ENCODE data around the gene LYPD1. TPM values are rescaled to one million over a fixed set of nuclear protein-coding genes. Genes with fewer than 3 reads are reported as not detected.

Gene LYPD1
- total and polyA plus RNA-seq, 2 experiments from 2014 or later = 1.5 to 4.2 TPM

- no peaks in the 10 kb centered on the region for H3K36me3 ChIP-seq (ENCODE audit: insufficient read depth)
- TF ChIP-seq JUNB (IDR thresholded peaks at IDR 0.05; ENCODE audit: unreplicated experiment) (no peak), EZH2phosphoT487 (IDR thresholded peaks at IDR 0.05; ENCODE audit: unreplicated experiment) (no peak), EZH2 (IDR thresholded peaks at IDR 0.05; ENCODE audit: low read depth, unreplicated experiment) (no peak), STAT1 (IDR thresholded peaks at IDR 0.05; ENCODE audit: unreplicated experiment) (no peak), POLR2AphosphoS5 (IDR thresholded peaks at IDR 0.05; ENCODE audit: low read depth) (no peak), ZNF331 (CRISPR knock-in tag; IDR thresholded peaks at IDR 0.05; ENCODE audit: low read depth) (no peak), ETS1 (IDR thresholded peaks at IDR 0.05) (no peak), REST (IDR thresholded peaks at IDR 0.05; ENCODE audit: unreplicated experiment) (no peak), CREB1 (CRISPR knock-in tag; IDR thresholded peaks at IDR 0.05; ENCODE audit: low read depth) (no peak), NANOG (IDR thresholded peaks at IDR 0.05; ENCODE audit: borderline replicate concordance) (no peak), ZNF114 (CRISPR knock-in tag; IDR thresholded peaks at IDR 0.05) (no peak)
- TF ChIP-seq, protein P1, sequence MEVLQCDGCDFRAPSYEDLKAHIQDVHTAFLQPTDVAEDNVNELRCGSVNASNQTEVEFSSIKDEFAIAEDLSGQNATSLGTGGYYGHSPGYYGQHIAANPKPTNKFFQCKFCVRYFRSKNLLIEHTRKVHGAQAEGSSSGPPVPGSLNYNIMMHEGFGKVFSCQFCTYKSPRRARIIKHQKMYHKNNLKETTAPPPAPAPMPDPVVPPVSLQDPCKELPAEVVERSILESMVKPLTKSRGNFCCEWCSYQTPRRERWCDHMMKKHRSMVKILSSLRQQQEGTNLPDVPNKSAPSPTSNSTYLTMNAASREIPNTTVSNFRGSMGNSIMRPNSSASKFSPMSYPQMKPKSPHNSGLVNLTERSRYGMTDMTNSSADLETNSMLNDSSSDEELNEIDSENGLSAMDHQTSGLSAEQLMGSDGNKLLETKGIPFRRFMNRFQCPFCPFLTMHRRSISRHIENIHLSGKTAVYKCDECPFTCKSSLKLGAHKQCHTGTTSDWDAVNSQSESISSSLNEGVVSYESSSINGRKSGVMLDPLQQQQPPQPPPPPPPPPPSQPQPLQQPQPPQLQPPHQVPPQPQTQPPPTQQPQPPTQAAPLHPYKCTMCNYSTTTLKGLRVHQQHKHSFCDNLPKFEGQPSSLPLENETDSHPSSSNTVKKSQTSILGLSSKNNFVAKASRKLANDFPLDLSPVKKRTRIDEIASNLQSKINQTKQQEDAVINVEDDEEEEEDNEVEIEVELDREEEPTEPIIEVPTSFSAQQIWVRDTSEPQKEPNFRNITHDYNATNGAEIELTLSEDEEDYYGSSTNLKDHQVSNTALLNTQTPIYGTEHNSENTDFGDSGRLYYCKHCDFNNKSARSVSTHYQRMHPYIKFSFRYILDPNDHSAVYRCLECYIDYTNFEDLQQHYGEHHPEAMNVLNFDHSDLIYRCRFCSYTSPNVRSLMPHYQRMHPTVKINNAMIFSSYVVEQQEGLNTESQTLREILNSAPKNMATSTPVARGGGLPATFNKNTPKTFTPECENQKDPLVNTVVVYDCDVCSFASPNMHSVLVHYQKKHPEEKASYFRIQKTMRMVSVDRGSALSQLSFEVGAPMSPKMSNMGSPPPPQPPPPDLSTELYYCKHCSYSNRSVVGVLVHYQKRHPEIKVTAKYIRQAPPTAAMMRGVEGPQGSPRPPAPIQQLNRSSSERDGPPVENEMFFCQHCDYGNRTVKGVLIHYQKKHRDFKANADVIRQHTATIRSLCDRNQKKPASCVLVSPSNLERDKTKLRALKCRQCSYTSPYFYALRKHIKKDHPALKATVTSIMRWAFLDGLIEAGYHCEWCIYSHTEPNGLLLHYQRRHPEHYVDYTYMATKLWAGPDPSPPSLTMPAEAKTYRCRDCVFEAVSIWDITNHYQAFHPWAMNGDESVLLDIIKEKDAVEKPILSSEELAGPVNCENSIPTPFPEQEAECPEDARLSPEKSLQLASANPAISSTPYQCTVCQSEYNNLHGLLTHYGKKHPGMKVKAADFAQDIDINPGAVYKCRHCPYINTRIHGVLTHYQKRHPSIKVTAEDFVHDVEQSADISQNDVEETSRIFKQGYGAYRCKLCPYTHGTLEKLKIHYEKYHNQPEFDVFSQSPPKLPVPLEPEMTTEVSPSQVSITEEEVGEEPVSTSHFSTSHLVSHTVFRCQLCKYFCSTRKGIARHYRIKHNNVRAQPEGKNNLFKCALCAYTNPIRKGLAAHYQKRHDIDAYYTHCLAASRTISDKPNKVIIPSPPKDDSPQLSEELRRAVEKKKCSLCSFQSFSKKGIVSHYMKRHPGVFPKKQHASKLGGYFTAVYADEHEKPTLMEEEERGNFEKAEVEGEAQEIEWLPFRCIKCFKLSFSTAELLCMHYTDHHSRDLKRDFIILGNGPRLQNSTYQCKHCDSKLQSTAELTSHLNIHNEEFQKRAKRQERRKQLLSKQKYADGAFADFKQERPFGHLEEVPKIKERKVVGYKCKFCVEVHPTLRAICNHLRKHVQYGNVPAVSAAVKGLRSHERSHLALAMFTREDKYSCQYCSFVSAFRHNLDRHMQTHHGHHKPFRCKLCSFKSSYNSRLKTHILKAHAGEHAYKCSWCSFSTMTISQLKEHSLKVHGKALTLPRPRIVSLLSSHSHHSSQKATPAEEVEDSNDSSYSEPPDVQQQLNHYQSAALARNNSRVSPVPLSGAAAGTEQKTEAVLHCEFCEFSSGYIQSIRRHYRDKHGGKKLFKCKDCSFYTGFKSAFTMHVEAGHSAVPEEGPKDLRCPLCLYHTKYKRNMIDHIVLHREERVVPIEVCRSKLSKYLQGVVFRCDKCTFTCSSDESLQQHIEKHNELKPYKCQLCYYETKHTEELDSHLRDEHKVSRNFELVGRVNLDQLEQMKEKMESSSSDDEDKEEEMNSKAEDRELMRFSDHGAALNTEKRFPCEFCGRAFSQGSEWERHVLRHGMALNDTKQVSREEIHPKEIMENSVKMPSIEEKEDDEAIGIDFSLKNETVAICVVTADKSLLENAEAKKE (CRISPR knock-in tag; IDR thresholded peaks at IDR 0.05) = no peak
- TF ChIP-seq, protein P2, sequence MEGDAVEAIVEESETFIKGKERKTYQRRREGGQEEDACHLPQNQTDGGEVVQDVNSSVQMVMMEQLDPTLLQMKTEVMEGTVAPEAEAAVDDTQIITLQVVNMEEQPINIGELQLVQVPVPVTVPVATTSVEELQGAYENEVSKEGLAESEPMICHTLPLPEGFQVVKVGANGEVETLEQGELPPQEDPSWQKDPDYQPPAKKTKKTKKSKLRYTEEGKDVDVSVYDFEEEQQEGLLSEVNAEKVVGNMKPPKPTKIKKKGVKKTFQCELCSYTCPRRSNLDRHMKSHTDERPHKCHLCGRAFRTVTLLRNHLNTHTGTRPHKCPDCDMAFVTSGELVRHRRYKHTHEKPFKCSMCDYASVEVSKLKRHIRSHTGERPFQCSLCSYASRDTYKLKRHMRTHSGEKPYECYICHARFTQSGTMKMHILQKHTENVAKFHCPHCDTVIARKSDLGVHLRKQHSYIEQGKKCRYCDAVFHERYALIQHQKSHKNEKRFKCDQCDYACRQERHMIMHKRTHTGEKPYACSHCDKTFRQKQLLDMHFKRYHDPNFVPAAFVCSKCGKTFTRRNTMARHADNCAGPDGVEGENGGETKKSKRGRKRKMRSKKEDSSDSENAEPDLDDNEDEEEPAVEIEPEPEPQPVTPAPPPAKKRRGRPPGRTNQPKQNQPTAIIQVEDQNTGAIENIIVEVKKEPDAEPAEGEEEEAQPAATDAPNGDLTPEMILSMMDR (conservative IDR thresholded peaks at IDR 0.05; ENCODE audit: low read depth in 2 of 2) = no peak
- no peak overlapping the region for H3K4me2 ChIP-seq
- no peaks in the 10 kb centered on the region for H3K79me2 ChIP-seq (replicated peaks; ENCODE audit: insufficient read depth)
- H3K27ac Mint-ChIP-seq = no peak overlapping the region
- H3K27ac ChIP-seq (ENCODE audit: low read depth) = no peak overlapping the region
- H3K36me3 Mint-ChIP-seq (ENCODE audit: low read depth) = no peaks in the 10 kb centered on the region
- no peak for ATAC-seq
- no peaks in the 10 kb centered on the region for H4K20me1 ChIP-seq (replicated peaks; ENCODE audit: insufficient read depth)
- H3K27me3 Mint-ChIP-seq (ENCODE audit: insufficient read depth, low read depth, poor library complexity) = peaks cover 5% of the 10 kb centered on the region
- DNase-seq (ENCODE audit: low spot score) = peak; percentile 17
- no peaks in the 10 kb centered on the region for H3K4me1 ChIP-seq (ENCODE audit: insufficient read depth)
- H3K27me3 ChIP-seq (ENCODE audit: insufficient read depth) = no peaks in the 10 kb centered on the region
- no peak overlapping the region for H3K4me3 Mint-ChIP-seq
- peaks cover 18% of the 10 kb centered on the region for H3K4me1 Mint-ChIP-seq
- peaks cover 23% of the 10 kb centered on the region for H3K9me2 ChIP-seq (ENCODE audit: insufficient read depth)
- H3F3A ChIP-seq (replicated peaks; ENCODE audit: low read depth) = no peaks in the 10 kb centered on the region
- H3K4me3 ChIP-seq = no peak overlapping the region
- no peak overlapping the region; the same call in 1 of the 2 replicates for H2AFZ ChIP-seq
- H3K9me3 Mint-ChIP-seq = peaks cover 3% of the 10 kb centered on the region; the same call in 1 of the 3 replicates
These were observed 31.5 kb downstream of the LYPD1 start for GRCh38 chr2:132638313-132639040.
